KBM-7 (cell line): ENCODE data around the gene CPED1.

Experiments
- DNase-seq: peaks from one replicate; pipeline ENCODE4 v3.0.0-alpha.2; 2015
- in situ Hi-C: fragments of 300-500 bp; cut with MboI; formaldehyde crosslinking; loops from 2 replicates; pipeline ENCODE4 v1.14.3; 2020; ENCODE audit warnings: low sequenced_read_pairs, low pct_unique_long_range_greater_than_20kb, mixed read lengths

Gene CPED1

GRCh38 chr7:121153411-121153810, 164.9 kb downstream of the CPED1 start:
- DNase-seq: no peak
- in situ Hi-C loops: no loop called here

GRCh38 chr7:121153995-121154394, 165.5 kb downstream of the CPED1 start:
- no peak for DNase-seq
- in situ Hi-C loops: no loop called here

DNA sequence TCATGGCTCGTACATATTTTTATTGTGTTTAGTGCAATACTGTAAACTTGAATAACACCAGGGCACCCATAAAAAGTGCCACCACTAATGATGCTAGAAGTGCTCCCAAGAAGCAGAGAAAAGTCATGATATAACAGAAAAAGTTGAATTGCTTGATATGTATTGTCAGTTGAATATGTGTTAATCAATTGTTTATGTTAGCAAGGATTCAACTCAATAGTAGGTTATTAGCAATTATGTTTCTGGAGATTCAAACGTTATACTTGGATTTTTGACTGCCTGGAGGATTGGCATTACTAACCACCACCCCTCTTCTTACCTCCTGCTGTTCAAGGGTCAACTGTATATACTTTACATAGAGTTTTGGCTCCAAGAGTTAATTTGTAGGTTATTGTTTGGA, 168.3 kb downstream of the CPED1 start:
- in situ Hi-C loops: no loop called here

DNA sequence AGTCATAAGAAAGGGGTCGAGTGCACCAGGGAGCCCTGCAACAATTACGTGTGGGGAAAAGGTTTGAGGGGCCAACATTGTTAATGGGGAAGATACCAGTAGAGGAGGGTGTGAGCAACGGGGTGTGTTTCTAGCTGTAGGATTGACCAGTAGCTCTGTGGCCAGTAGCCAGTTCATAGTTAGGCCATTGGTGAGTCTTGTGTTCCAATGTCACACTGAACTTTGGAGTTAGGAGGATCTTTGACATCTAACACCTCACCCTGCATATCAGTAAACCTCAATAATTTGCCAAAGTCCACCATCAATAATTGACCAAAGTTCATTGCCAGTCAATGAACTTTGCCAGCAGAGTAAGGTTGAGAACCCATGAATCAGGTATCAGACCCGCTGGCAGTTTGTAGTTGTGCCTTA, 168.8 kb downstream of the CPED1 start:
- in situ Hi-C loops: no loop called here
- no peak for DNase-seq

More for the DNA sequence above, 168.3 kb downstream of the CPED1 start:
- no peak for DNase-seq

DNA sequence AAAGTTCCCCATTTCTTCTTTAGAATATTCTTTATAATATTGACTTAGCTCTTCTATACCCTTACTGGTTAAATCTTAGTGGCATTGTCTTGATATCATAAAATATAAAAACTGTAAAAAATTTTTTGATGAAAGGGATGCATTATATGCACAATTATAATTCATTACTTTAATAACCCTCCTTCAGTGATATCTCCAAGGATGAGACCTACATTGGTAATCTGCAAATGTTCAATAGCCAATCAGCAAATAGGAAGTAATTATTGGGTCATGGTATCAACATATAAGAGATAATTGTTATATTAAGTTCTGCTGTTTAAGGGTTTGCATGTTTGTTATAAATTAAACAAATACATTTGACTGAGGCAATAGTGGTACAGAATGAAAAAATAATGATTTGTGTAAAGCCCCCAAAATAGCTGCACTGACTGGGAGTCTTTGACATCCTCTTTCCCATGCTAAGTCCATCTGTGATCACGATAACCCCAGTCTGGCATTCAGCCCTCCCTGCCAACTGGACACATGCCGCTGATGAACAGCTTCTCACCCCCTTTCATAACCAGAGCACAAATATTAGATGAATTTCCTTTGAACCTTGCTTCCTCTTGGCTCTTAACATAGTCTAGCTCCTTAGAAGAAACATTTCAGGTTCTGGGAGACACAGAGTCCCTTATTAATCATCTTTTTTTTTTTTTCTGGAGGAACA, 169.5 kb downstream of the CPED1 start:
- DNase-seq: no peak
- in situ Hi-C loops: no loop called here

DNA sequence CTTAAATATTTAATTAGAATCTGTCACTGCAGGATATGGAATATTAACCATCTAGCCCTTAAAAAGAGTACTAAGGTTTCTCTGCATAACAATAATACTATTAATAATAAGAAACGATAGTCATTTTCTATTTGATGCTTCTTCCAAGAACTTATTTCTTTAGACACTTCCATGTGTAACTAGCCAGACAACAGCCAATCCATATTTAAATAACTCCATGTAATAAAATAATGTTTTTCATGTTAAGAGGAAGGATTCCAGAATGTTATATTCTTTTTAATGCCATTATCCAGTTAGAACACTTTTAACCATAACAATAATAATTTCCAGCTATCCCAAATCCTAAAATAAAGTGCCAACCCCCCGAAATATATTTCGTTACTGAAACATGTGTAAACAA, 170.2 kb downstream of the CPED1 start:
- no peak for DNase-seq
- in situ Hi-C loops: no loop called here

GRCh38 chr7:121159553-121159952, 171.0 kb downstream of the CPED1 start:
- DNase-seq: no peak
- in situ Hi-C loops: no loop called here

DNA sequence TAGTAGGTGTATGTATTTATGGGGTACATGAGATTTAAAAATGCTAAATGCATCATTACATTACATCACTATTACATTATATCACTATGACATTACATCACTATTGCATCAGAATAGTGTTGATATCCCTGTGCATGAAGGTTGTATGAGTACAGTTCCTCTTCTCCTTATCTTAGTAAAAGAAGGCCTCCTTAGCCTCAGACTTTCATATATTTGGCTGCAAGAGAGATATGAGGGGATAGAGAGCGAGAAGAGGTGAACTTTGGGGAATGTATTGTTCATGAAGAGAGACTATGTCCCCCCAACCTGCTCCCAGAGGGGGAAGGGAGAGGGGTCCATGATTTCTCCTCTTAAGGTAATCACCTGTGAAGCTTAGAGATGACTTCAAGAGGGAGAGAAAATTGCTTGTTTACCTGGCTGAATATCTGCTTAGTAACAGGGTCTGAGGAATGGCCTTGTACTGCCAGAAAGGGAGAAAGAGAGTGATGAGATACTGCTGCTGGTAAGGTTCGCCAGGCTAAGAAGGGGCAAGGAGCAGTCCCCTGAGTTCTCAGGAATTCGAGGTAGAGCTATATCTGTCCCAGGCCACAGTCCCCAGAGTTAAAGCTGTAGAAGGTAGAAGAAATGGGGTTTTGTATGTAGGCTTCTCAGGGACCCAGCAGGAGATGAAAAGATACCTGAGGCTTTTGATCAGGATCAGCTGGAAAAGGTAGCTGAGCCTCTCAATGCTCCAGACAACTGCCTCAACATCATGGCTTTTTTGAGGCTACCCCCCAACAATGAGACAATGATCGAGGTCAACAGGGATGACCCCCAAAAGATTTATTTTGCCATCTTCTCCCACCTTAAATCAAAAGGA, 171.9 kb downstream of the CPED1 start:
- no peak for DNase-seq
- in situ Hi-C loops: no loop called here

DNA sequence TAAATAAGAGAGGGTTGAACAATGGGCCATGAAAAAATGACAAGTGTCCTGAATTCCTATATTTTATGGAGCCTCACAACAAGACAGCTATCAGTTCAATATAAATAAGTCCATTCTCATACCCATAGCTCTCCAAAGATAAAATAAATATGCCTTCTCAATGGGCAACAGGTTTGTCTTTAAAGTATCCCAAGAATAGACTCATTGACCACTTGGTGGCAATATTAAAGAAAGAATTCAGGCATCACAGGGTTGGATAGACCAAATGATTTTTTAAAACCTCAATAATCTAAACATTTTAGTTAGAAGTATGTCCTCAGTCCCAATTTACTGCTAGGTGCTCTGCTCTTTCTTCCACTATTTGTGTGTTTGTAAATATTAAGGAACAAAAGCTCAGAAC, 175.2 kb downstream of the CPED1 start:
- DNase-seq: no peak
- in situ Hi-C loops: no loop called here

GRCh38 chr7:121164247-121164646, 175.7 kb downstream of the CPED1 start:
- in situ Hi-C loops: no loop called here
- DNase-seq: no peak

- no peak for DNase-seq
- in situ Hi-C loops: no loop called here
Observed at GRCh38 chr7:121166916-121167315, 178.4 kb downstream of the CPED1 start.

- in situ Hi-C loops: no loop called here
- DNase-seq: no peak
Observed at GRCh38 chr7:121167971-121168370, 179.5 kb downstream of the CPED1 start.

GRCh38 chr7:121169469-121169868, 181.0 kb downstream of the CPED1 start:
- in situ Hi-C loops: no loop called here
- no peak for DNase-seq

DNA sequence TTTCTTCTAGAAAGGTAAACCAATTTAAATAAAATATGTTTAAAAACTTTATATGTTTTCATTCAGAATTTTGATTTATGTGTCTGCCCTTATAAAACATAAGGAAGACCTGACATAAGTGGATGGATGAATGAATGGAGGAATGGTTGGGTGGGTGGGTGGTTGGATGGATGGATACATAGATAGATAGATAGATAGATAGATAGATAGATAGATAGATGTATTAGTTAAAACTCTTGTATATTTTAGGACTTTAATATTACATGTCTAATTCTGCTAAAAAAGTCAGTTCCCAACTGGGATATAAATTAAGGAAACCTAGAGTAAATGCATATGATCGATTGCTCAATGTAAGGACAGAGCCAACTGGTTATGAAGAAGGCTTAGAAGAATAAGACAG, 184.0 kb downstream of the CPED1 start:
- in situ Hi-C loops: no loop called here
- DNase-seq: no peak

GRCh38 chr7:121175826-121176225, 187.3 kb downstream of the CPED1 start:
- DNase-seq: no peak
- in situ Hi-C loops: no loop called here

GRCh38 chr7:121178452-121178851, 189.9 kb downstream of the CPED1 start:
- in situ Hi-C loops: no loop called here
- DNase-seq: no peak

GRCh38 chr7:121178869-121179497, 190.5 kb downstream of the CPED1 start:
- in situ Hi-C loops: no loop called here
- no peak for DNase-seq

- in situ Hi-C loops: no loop called here
- DNase-seq: no peak
Observed at GRCh38 chr7:121180436-121181063, 192.0 kb downstream of the CPED1 start.

DNA sequence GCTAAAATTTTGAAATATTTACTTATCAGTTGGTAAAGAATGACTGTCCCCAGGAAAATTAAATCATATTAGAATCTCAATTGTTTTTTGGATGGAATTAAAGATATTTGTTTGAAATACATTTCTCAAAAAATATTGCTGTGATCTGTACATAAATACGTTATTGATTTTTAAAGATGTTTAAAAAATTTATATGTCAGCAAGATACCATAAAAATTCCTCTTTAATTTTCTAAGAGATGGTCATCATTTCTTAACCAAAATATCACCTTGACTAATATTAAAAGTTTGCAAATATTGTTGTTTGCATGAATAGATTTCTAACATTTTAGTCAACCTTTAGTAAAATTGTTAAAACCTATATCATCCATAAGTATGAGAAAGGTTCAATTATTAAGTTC, 192.8 kb downstream of the CPED1 start:
- in situ Hi-C loops: no loop called here
- DNase-seq: no peak

DNA sequence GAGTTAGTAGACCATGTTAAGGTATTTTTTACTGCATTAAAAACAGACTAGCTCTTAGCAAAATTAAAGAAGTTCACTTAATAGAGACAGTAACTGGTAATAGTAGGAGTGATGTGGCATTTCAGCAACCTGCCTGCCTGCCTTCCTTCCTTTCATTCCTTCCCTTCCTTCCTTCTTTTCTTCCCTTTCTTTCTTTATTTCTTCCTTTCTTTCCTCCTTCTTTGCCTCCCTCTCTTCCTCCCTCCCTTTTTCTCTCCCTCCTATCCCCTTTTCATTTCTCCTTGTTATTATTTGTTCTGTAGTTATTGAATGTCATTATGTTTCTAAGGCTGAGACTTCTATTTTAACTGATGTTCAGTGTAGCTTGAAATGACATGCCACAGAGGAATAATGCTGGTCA, 193.8 kb downstream of the CPED1 start:
- no peak for DNase-seq
- in situ Hi-C loops: no loop called here
